CD4-positive, alpha-beta T cell treated with Interleukin-21 for 1 hour (primary cell): Measurements from ENCODE around the gene CASP9.

Source experiments
- DNase-seq: peaks from one replicate; pipeline ENCODE4 v3.0.0-alpha.2; 2020

Gene CASP9

GRCh38 chr1:15524021-15524282 lies at the start of gene CASP9:
TSS of gene CASP9 (minus strand) at chr1:15524215. CDS start at chr1:15524200, 15 bp downstream.
- no peak for DNase-seq

- DNase-seq = no peak
Measured at GRCh38 chr1:15573477-15573876, 49.5 kb upstream of the CASP9 start.

GRCh38 chr1:15571266-15571665 lies 47.3 kb upstream of the CASP9 start:
- DNase-seq = no peak

- DNase-seq = no peak
Measured at GRCh38 chr1:15570861-15571260, 46.8 kb upstream of the CASP9 start.

- DNase-seq = no peak
Measured at GRCh38 chr1:15568387-15569073, 44.5 kb upstream of the CASP9 start.

GRCh38 chr1:15559189-15559810 lies 35.3 kb upstream of the CASP9 start:
- DNase-seq = no peak

- DNase-seq = no peak
Measured at GRCh38 chr1:15558516-15558915, 34.5 kb upstream of the CASP9 start.

- no peak for DNase-seq
Measured at GRCh38 chr1:15557594-15557993, 33.6 kb upstream of the CASP9 start.

GRCh38 chr1:15557008-15557407 lies 33.0 kb upstream of the CASP9 start:
- DNase-seq = no peak

- DNase-seq = no peak
Measured at GRCh38 chr1:15550573-15550972, 26.6 kb upstream of the CASP9 start.

- DNase-seq = no peak
Measured at GRCh38 chr1:15546641-15547040, 22.6 kb upstream of the CASP9 start.

GRCh38 chr1:15543589-15544568 lies 19.9 kb upstream of the CASP9 start:
- DNase-seq = no peak

- DNase-seq = no peak
Measured at GRCh38 chr1:15543251-15543588, 19.2 kb upstream of the CASP9 start.

GRCh38 chr1:15542388-15543250 lies 18.6 kb upstream of the CASP9 start:
- no peak for DNase-seq

GRCh38 chr1:15541231-15541792 lies 17.3 kb upstream of the CASP9 start:
- DNase-seq = no peak

- DNase-seq = no peak
Measured at GRCh38 chr1:15540186-15540585, 16.2 kb upstream of the CASP9 start.

- DNase-seq = no peak
Measured at GRCh38 chr1:15538771-15539170, 14.8 kb upstream of the CASP9 start.

- DNase-seq = no peak
Measured at GRCh38 chr1:15531682-15532081, 7.7 kb upstream of the CASP9 start.

- no peak for DNase-seq
Measured at GRCh38 chr1:15531003-15531402, 7.0 kb upstream of the CASP9 start.

- peak; percentile 99 for DNase-seq
Measured at GRCh38 chr1:15526490-15527339, 2.7 kb upstream of the CASP9 start, which contains the start of gene DNAJC16. TSS of gene DNAJC16 (plus strand) at chr1:15526848. CDS start at chr1:15529106, 2,258 bp downstream.

- DNase-seq = peak; percentile 6
Measured at GRCh38 chr1:15526021-15526489, 2.0 kb upstream of the CASP9 start.
